Measurements from ENCODE around the gene NUDT14. TPM values are rescaled to one million over a fixed set of nuclear protein-coding genes. Genes with fewer than 3 reads are reported as not detected.

Gene NUDT14
- total and polyA plus RNA-seq, 12 donors: 15.1 to 33.9 (median 29.6) TPM

- Histone ChIP-seq H3K27me3 (no peaks in the 10 kb centered on the region), H3K36me3 (peaks cover 0 to 71% (median 22%) of the 10 kb centered on the region in 9 donors), H3K4me1 (peaks cover 0 to 5% (median 0%) of the 10 kb centered on the region in 9 donors), H3K9me3 (no peaks in the 10 kb centered on the region), H3K27ac (no peak overlapping the region), H3K4me3 (no peak overlapping the region)
- DNase-seq: no peak
- intact Hi-C loops (cut with DNase I): no loop called here
- WGBS, 2 donors: 97 to 98% methylated on average over 10 of the region's 10 CpGs
- no peak for TF ChIP-seq CTCF (IDR thresholded peaks at IDR 0.05)
- no peak for ATAC-seq
Measured at GRCh38 chr14:105226198-105226597, 45.1 kb upstream of the NUDT14 start.

- Histone ChIP-seq H3K9me3 (no peaks in the 10 kb centered on the region), H3K4me1 (peaks cover 0 to 14% (median 7%) of the 10 kb centered on the region in 9 donors), H3K4me3 (no peak overlapping the region), H3K36me3 (peaks cover 0 to 81% (median 22%) of the 10 kb centered on the region in 9 donors), H3K27ac (no peak overlapping the region), H3K27me3 (no peaks in the 10 kb centered on the region)
- intact Hi-C loops (cut with DNase I): no loop called here
- no peak for DNase-seq
- no peak for TF ChIP-seq CTCF (IDR thresholded peaks at IDR 0.05)
- ATAC-seq: no peak
- 94 to 95% methylated on average over 11 of the region's 11 CpGs for WGBS, 2 donors
Measured at GRCh38 chr14:105224845-105225570, 43.9 kb upstream of the NUDT14 start.

- Histone ChIP-seq H3K36me3 (peaks cover 0 to 89% (median 30%) of the 10 kb centered on the region in 9 donors), H3K27me3 (no peaks in the 10 kb centered on the region), H3K27ac (no peak overlapping the region), H3K4me1 (peaks cover 0 to 19% (median 7%) of the 10 kb centered on the region in 9 donors), H3K4me3 (no peak overlapping the region), H3K9me3 (no peaks in the 10 kb centered on the region)
- ATAC-seq: no peak
- WGBS, 2 donors: 96% methylated on average over 15 of the region's 15 CpGs
- intact Hi-C loops (cut with DNase I): no loop called here
- TF ChIP-seq CTCF (IDR thresholded peaks at IDR 0.05): no peak
- no peak for DNase-seq
Measured at GRCh38 chr14:105223770-105224544, 42.8 kb upstream of the NUDT14 start.

GRCh38 chr14:105223260-105223659 lies 42.1 kb upstream of the NUDT14 start:
- 96 to 97% methylated on average over 16 of the region's 16 CpGs for WGBS, 2 donors
- H3K27me3 ChIP-seq: no peaks in the 10 kb centered on the region
- H3K4me3 ChIP-seq: no peak overlapping the region
- intact Hi-C loops (cut with DNase I): no loop called here
- H3K36me3 ChIP-seq: peaks cover 0 to 93% (median 37%) of the 10 kb centered on the region in 9 donors
- no peak for ATAC-seq
- no peaks in the 10 kb centered on the region for H3K9me3 ChIP-seq
- peaks cover 0 to 19% (median 7%) of the 10 kb centered on the region in 9 donors for H3K4me1 ChIP-seq
- no peak overlapping the region for H3K27ac ChIP-seq
- no peak for TF ChIP-seq CTCF (IDR thresholded peaks at IDR 0.05)
- no peak for DNase-seq
